Measurements from ENCODE around the gene ATP5MC2.

DNA sequence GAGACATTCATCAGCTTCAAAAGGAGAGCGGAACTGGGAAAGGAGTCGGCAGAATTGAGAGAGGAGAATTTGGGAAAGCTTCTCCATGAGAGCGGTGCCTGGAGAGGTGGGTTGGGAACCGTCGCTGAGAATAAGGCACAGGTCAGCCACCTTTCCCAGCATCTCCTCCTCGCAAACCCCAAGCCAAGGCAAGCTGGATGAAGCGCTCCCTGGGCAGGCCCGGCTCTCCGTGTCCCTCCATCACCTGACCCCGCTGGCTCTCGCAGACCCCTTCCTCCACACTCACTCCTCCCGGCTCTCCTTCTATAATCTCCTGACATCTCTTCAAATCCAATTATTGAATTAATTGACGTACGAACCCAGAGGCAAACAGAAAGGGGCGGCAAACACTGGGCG lies 18.9 kb upstream of the ATP5MC2 start:
- TF ChIP-seq, protein P1, sequence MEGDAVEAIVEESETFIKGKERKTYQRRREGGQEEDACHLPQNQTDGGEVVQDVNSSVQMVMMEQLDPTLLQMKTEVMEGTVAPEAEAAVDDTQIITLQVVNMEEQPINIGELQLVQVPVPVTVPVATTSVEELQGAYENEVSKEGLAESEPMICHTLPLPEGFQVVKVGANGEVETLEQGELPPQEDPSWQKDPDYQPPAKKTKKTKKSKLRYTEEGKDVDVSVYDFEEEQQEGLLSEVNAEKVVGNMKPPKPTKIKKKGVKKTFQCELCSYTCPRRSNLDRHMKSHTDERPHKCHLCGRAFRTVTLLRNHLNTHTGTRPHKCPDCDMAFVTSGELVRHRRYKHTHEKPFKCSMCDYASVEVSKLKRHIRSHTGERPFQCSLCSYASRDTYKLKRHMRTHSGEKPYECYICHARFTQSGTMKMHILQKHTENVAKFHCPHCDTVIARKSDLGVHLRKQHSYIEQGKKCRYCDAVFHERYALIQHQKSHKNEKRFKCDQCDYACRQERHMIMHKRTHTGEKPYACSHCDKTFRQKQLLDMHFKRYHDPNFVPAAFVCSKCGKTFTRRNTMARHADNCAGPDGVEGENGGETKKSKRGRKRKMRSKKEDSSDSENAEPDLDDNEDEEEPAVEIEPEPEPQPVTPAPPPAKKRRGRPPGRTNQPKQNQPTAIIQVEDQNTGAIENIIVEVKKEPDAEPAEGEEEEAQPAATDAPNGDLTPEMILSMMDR (IDR thresholded peaks at IDR 0.05): no peak
- TF ChIP-seq EZH2phosphoT487 (IDR thresholded peaks at IDR 0.05): no peak

Measured in neural progenitor cell (in vitro differentiated cells).